Stimulated activated CD8-positive, alpha-beta memory T cell treated with anti-CD3 and anti-CD28 coated beads, Interleukin-7, amount 100 ng/mL, for 48 hours (primary cell): ENCODE measurements around the gene EMCN.
"Not testable (repeated sequence)": the region's sequence is repeated elsewhere in the genome, so short reads cannot be mapped to it uniquely, and the experiment has no call there.

Experiments
- DNase-seq, 2 donors: peaks; one replicate each; pipeline ENCODE4 v3.0.0-alpha.2; 2020; ENCODE audit warnings: low read depth in 1 of 2; ENCODE audit errors: extremely low read depth in 1 of 2

The EMCN gene

GRCh38 chr4:100391086-100391485 is 126.7 kb downstream of the EMCN start:
- no peak for DNase-seq

DNA sequence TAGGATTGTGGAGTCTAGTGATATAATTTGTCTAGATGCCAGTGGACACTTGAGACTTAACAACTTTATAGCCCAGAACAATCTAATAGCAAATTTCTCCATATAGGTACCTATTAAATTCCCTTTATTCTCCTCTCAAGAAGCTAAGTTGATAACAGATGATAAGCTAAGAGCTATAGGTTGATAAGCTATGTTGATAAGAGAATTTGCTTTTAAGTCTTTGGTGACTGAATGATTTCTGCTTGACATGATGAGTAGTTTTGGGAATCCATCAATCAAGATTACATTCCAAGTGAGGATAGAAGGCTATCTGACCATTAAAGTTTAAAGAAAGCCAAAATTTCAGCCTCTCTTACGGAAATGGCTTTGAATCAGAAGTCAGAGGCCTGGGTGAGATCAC is 131.6 kb downstream of the EMCN start:
- no peak for DNase-seq

DNA sequence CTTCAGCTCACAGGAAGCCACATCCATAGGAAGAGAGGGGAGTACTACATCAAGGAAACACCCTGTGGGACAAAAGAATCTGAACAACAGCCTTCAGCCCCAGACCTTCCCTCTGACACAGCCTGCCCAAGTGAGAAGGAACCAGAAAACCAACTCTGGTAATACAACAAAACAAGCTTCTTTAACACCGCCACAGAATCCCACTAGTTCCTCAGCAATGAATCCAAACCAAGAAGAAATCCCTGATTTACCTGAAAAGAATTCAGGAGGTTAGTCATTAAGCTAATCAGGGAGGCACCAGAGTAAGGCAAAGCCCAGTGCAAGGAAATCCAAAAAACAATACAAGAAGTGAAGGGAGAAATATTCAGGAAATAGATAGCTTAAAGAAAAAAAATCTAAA is 137.4 kb downstream of the EMCN start:
- not testable (repeated sequence) for DNase-seq

DNA sequence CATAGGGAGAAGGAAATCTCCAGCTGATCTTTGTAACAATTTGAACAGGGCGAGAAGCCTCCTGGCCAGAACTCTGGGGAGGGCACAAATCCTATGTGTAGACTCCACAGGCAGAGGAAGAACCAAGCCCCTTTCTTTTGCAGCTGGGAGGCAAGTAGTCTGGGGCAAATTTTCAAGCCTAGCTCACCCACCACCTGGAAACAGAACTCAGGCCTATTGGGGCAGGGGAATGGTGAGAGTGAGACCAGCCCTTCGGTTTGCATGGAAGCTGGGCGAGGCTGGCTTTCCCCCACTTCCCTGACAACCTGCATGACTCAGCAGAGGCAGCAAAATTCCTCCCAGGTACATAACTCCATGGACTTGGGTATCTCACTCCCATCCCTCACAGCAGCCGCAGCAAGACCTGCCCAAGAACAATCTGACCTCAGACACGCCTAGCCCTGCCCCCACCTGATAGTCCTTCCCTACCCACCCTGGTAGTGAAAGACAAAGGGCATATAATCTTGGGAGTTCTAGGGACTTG is 138.2 kb downstream of the EMCN start:
- no peak for DNase-seq

GRCh38 chr4:100372432-100372831 is 145.4 kb downstream of the EMCN start:
- DNase-seq = no peak

- DNase-seq = no peak
Observed at GRCh38 chr4:100369871-100370270, 148.0 kb downstream of the EMCN start.

GRCh38 chr4:100367451-100367850 is 150.4 kb downstream of the EMCN start:
- no peak for DNase-seq

- no peak for DNase-seq
Observed at GRCh38 chr4:100366213-100366612, 151.6 kb downstream of the EMCN start.

- no peak for DNase-seq
Observed at GRCh38 chr4:100362366-100362765, 155.5 kb downstream of the EMCN start.

GRCh38 chr4:100361336-100361735 is 156.5 kb downstream of the EMCN start:
- no peak for DNase-seq

DNA sequence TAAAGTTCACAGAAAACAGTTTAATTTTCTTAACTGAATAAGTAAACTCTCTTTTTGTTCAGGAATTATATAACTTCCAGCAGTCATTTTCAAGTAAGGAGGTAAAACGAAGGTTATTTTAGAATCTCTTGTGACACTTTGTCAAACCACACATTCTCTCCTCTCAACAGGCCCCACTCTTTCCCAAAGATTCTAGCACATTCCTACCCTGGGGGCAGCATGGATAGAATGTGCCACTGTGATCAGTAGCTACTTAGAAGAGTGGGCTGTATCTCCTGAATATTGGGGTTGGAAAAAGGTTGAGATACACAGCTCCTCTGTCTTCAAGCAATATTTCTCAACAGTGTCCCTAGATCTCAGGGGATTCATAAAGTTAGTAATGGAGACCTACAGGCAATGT is 157.6 kb downstream of the EMCN start:
- DNase-seq = no peak

GRCh38 chr4:100359441-100359840 is 158.4 kb downstream of the EMCN start:
- DNase-seq = no peak

GRCh38 chr4:100357542-100357941 is 160.3 kb downstream of the EMCN start:
- DNase-seq = no peak

DNA sequence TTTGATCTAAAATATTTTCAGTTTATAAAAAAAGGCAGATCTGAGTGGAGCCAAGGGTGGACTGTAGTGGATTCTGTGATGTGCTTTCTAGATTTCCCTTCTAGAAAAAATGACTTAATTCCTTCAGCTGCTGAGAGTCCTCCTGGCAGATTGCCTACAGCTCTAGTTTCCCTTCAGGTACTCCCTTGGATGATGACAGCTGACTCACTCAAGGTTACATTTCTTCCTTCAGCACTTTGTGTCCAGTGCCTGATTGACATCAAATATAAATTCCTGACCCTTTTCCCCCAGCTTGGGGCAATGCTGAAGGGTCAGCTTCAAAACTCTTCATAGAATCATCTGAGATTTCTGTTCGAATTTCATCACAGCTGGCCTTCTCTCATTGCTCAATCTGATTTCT is 161.7 kb downstream of the EMCN start:
- DNase-seq = no peak

DNA sequence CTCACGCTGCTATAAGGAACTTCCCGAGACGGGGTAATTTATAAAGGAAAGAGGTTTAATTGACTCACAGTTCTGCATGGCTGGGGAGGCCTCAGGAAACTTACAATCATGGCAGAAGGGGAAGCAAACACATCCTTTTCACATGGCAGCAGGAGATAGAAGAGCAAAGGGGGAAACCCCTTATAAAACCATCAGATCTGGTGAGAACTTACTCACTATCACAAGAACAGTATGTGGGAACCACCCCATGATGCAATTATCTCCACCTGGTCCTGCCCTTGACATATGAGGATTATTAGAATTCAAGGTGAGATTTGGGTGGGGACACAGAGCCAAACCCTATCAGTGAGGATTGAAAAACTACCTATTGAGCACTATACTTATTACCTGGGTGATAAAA is 165.5 kb downstream of the EMCN start:
- DNase-seq = not testable (repeated sequence)

GRCh38 chr4:100348473-100348872 is 169.3 kb downstream of the EMCN start:
- DNase-seq = no peak

DNA sequence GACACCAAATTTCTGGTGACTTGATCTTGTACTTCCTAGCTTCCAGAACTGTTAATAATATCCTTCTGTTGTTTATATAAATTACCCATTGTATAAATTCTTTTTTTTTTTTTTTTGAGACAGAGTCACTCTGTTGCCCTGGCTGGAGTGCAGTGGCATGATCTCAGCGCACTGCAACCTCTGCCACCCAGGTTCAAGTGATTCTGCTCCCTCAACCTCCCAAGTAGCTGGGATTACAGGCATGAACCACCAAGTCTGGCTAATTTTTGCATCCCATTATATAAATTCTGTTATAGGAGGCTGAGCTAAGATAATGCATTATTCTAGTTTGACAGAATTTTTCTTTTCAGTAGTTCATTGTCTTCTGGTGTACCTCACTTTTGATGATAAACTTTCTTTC is 170.6 kb downstream of the EMCN start:
- DNase-seq = no peak

- DNase-seq = no peak
Observed at GRCh38 chr4:100345585-100345984, 172.2 kb downstream of the EMCN start.
